Keratinocyte (primary cell): ENCODE measurements around the gene PIK3CB. TPM values are rescaled to one million over a fixed set of nuclear protein-coding genes. Genes with fewer than 3 reads are reported as not detected.
"Not testable (repeated sequence)": the region's sequence is repeated elsewhere in the genome, so short reads cannot be mapped to it uniquely, and the experiment has no call there.

Source experiments
- DNase-seq: peaks from one replicate; pipeline ENCODE4 v3.0.0-alpha.2; 2011; ENCODE audit warnings: low read depth, missing footprints, low spot score
- FAIRE-seq: peaks from 2 replicates; lab custom pipeline; 2011; peaks lifted over from hg19 to GRCh38; lab: Jason Lieb, UNC
- H2AFZ ChIP-seq: 2 replicates; pipeline ENCODE4 v1.6.0; 2012; ENCODE audit warnings: low read length, control low read depth, inconsistent platforms; ENCODE audit not compliant: control insufficient read depth
- H3K27ac ChIP-seq: 2 replicates; pipeline ENCODE4 v1.5.1; 2011; ENCODE audit warnings: low read length; ENCODE audit not compliant: control insufficient read depth, insufficient read depth
- H3K27me3 ChIP-seq: 3 replicates; pipeline ENCODE4 v1.6.0; 2011; ENCODE audit warnings: low read length; ENCODE audit not compliant: control insufficient read depth, insufficient read depth; ENCODE audit errors: extremely low read depth
- H3K36me3 ChIP-seq, 2 experiments: 2 replicates in 1 of 2; 3 replicates in 1 of 2; pipeline ENCODE4 v1.5.1; 2011; ENCODE audit warnings: low read length in 2 of 2, mild to moderate bottlenecking in 1 of 2; ENCODE audit not compliant: control insufficient read depth in 2 of 2, insufficient read depth in 2 of 2; ENCODE audit errors: extremely low read depth in 1 of 2
- H3K4me1 ChIP-seq: 3 replicates; pipeline ENCODE4 v1.5.1; 2011; ENCODE audit warnings: low read length; ENCODE audit not compliant: control insufficient read depth, insufficient read depth; ENCODE audit errors: extremely low read depth
- H3K4me2 ChIP-seq: 3 replicates; pipeline ENCODE4 v1.6.0; 2011; ENCODE audit warnings: low read depth, low read length; ENCODE audit not compliant: control insufficient read depth, insufficient read depth; ENCODE audit errors: extremely low read depth
- H3K4me3 ChIP-seq, 3 experiments: fragments of 200-600 bp in 1 of 3; sonication (generic) in 1 of 3; 2 replicates in 2 of 3; 3 replicates in 1 of 3; pipeline ENCODE4 v1.5.1; 2011 to 2016; ENCODE audit warnings: low read length in 3 of 3, mild to moderate bottlenecking in 3 of 3, control low read depth in 2 of 3, inconsistent platforms in 1 of 3, low read depth in 1 of 3, mixed read lengths in 1 of 3, mixed run types in 1 of 3, moderate library complexity in 1 of 3; ENCODE audit not compliant: control insufficient read depth in 2 of 3, insufficient read depth in 2 of 3; ENCODE audit errors: extremely low read depth in 1 of 3
- H3K79me2 ChIP-seq: 2 replicates; pipeline ENCODE4 v1.6.0; 2012; ENCODE audit warnings: low read length; ENCODE audit not compliant: control insufficient read depth, insufficient read depth
- H3K9ac ChIP-seq: 3 replicates; pipeline ENCODE4 v1.6.0; 2011; ENCODE audit warnings: low read length; ENCODE audit not compliant: control insufficient read depth, insufficient read depth; ENCODE audit errors: extremely low read depth
- H3K9me1 ChIP-seq: 3 replicates; pipeline ENCODE4 v1.6.0; 2011; ENCODE audit warnings: low read length; ENCODE audit not compliant: control insufficient read depth, insufficient read depth; ENCODE audit errors: extremely low read depth
- H3K9me3 ChIP-seq: 2 replicates; pipeline ENCODE4 v1.5.1; 2012; ENCODE audit warnings: low read depth, low read length; ENCODE audit not compliant: control insufficient read depth
- H4K20me1 ChIP-seq: 3 replicates; pipeline ENCODE4 v1.6.0; 2011; ENCODE audit warnings: low read length; ENCODE audit not compliant: control insufficient read depth, insufficient read depth; ENCODE audit errors: extremely low read depth
- EZH2 ChIP-seq: IDR thresholded peaks from one replicate; pipeline ENCODE4 v1.6.1; 2012; ENCODE audit warnings: inconsistent platforms, mild to moderate bottlenecking, low read length, moderate library complexity
- dilution Hi-C: fragments of 300-500 bp; cut with MboI; formaldehyde crosslinking; loops from one replicate; pipeline ENCODE4 v1.7.0; 2020; ENCODE audit warnings: low sequenced_read_pairs; ENCODE audit not compliant: extremely low pct_ligation_motif_present
- polyA plus RNA-seq, 5 experiments: library from polyadenylated mRNA; depleted of rRNA in 3 of 5; stranded (reverse) in 3 of 5; stranded (forward) in 1 of 5; unstranded in 1 of 5; fragments of >200 nt; gene quantifications; 1 replicate in 1 of 5; 2 replicates in 3 of 5; 3 replicates in 1 of 5; pipeline versions ENCODE4 v1.2.1 to v1.2.3, GENCODE V29; 2011 to 2012; ENCODE audit warnings: missing spikeins in 2 of 5, low read depth in 1 of 5, low replicate concordance in 1 of 5
- TF ChIP-seq, protein P1 (sequence below), 3 experiments: IDR thresholded peaks in 1 of 3; conservative IDR thresholded peaks in 1 of 3; optimal IDR thresholded peaks in 1 of 3; 2 replicates in 2 of 3; 3 replicates in 1 of 3; pipeline versions ENCODE3 to v1.5.1; 2011; ENCODE audit warnings: low read length in 3 of 3, mild to moderate bottlenecking in 3 of 3, moderate library complexity in 2 of 3, control low read depth in 1 of 3, inconsistent platforms in 1 of 3; ENCODE audit not compliant: insufficient read depth in 2 of 3; ENCODE audit errors: extremely low read depth in 1 of 3

PIK3CB gene
- polyA plus RNA-seq, 1 donor (not counting 4 experiments of a cell fraction or from before 2014, with no cell fraction given): 19.9 TPM

GRCh38 chr3:138848696-138849095, 14.0 kb upstream of the PIK3CB start:
- H3K4me2 ChIP-seq: no peak overlapping the region
- no peak overlapping the region for H3K9ac ChIP-seq
- TF ChIP-seq, protein P1, sequence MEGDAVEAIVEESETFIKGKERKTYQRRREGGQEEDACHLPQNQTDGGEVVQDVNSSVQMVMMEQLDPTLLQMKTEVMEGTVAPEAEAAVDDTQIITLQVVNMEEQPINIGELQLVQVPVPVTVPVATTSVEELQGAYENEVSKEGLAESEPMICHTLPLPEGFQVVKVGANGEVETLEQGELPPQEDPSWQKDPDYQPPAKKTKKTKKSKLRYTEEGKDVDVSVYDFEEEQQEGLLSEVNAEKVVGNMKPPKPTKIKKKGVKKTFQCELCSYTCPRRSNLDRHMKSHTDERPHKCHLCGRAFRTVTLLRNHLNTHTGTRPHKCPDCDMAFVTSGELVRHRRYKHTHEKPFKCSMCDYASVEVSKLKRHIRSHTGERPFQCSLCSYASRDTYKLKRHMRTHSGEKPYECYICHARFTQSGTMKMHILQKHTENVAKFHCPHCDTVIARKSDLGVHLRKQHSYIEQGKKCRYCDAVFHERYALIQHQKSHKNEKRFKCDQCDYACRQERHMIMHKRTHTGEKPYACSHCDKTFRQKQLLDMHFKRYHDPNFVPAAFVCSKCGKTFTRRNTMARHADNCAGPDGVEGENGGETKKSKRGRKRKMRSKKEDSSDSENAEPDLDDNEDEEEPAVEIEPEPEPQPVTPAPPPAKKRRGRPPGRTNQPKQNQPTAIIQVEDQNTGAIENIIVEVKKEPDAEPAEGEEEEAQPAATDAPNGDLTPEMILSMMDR (optimal IDR thresholded peaks at IDR 0.05 in 1 of 3, IDR thresholded peaks at IDR 0.05 in 1 of 3, conservative IDR thresholded peaks at IDR 0.05 in 1 of 3; ENCODE audit: extremely low read depth in 1 of 3, insufficient read depth in 2 of 3, low read length in 3 of 3): no peak
- DNase-seq: no peak
- no peaks in the 10 kb centered on the region for H3K4me1 ChIP-seq
- H3K27ac ChIP-seq: no peak overlapping the region
- no peak overlapping the region for H3K4me3 ChIP-seq
- H3K27me3 ChIP-seq: no peaks in the 10 kb centered on the region
- H3K79me2 ChIP-seq: no peaks in the 10 kb centered on the region
- no peak for FAIRE-seq
- H4K20me1 ChIP-seq: no peaks in the 10 kb centered on the region
- no peak overlapping the region for H2AFZ ChIP-seq
- dilution Hi-C loops: no loop called here
- H3K36me3 ChIP-seq: no peaks in the 10 kb centered on the region
- H3K9me1 ChIP-seq: no peaks in the 10 kb centered on the region
- no peaks in the 10 kb centered on the region for H3K9me3 ChIP-seq

GRCh38 chr3:138846824-138847223, 12.1 kb upstream of the PIK3CB start:
- H3K79me2 ChIP-seq, H3K4me2 ChIP-seq, H3K9ac ChIP-seq, H3K9me3 ChIP-seq, H3K9me1 ChIP-seq, H3K36me3 ChIP-seq, H3K27me3 ChIP-seq, FAIRE-seq, H3K4me1 ChIP-seq, H3K4me3 ChIP-seq, H3K27ac ChIP-seq, dilution Hi-C loops, H4K20me1 ChIP-seq, DNase-seq, H2AFZ ChIP-seq: not testable (repeated sequence)

- TF ChIP-seq, protein P1 (optimal IDR thresholded peaks at IDR 0.05 in 1 of 3, IDR thresholded peaks at IDR 0.05 in 1 of 3, conservative IDR thresholded peaks at IDR 0.05 in 1 of 3; ENCODE audit: extremely low read depth in 1 of 3, insufficient read depth in 2 of 3, low read length in 3 of 3): no peak
- no peak for TF ChIP-seq EZH2
- peak overlapping the region; percentile 2 for H2AFZ ChIP-seq
- no peak overlapping the region for H3K27ac ChIP-seq
- H3K36me3 ChIP-seq: no peaks in the 10 kb centered on the region
- DNase-seq: no peak
- no peaks in the 10 kb centered on the region for H4K20me1 ChIP-seq
- H3K4me2 ChIP-seq: no peak overlapping the region
- H3K4me1 ChIP-seq: no peaks in the 10 kb centered on the region
- dilution Hi-C loops: no loop called here
- H3K9me3 ChIP-seq: no peaks in the 10 kb centered on the region
- H3K4me3 ChIP-seq: no peak overlapping the region
- H3K9me1 ChIP-seq: no peaks in the 10 kb centered on the region
- H3K79me2 ChIP-seq: no peaks in the 10 kb centered on the region
- FAIRE-seq: no peak
- no peaks in the 10 kb centered on the region for H3K27me3 ChIP-seq
- no peak overlapping the region for H3K9ac ChIP-seq
Measured at GRCh38 chr3:138846262-138846791, 11.6 kb upstream of the PIK3CB start.
